K562 (cell line): ENCODE data around the gene ERF. TPM values are rescaled to one million over a fixed set of nuclear protein-coding genes. Genes with fewer than 3 reads are reported as not detected.

Experiments
- CREB1 ChIP-seq, 2 experiments: sonication (generic) in 1 of 2; formaldehyde crosslinking in 1 of 2; IDR thresholded peaks; 2 replicates each; pipeline versions ENCODE4 v1.6.1 to v1.8.0; 2012 to 2022; ENCODE audit warnings: inconsistent platforms in 1 of 2, mild to moderate bottlenecking in 1 of 2, missing genetic modification reagents in 1 of 2, moderate library complexity in 1 of 2
- CTCFL ChIP-seq: IDR thresholded peaks from 2 replicates; pipeline ENCODE4 v1.6.1; 2011; ENCODE audit warnings: borderline replicate concordance, low read depth, mild to moderate bottlenecking, moderate library complexity, low read length; ENCODE audit not compliant: insufficient read depth, poor library complexity, severe bottlenecking
- E2F8 ChIP-seq: fragments of 450-650 bp; IDR thresholded peaks from 2 replicates; pipeline ENCODE4 v1.7.1; 2018; ENCODE audit warnings: mild to moderate bottlenecking, low read depth; ENCODE audit not compliant: partially characterized antibody
- KHSRP ChIP-seq: fragments of 450-650 bp; IDR thresholded peaks from 2 replicates; pipeline ENCODE4 v1.6.1; 2017
- KLF16 ChIP-seq: IDR thresholded peaks from 2 replicates; pipeline ENCODE4 v1.6.1; 2016; ENCODE audit warnings: antibody characterized with exemption
- MAFK ChIP-seq: IDR thresholded peaks from 2 replicates; pipeline ENCODE4 v1.6.1; 2011; ENCODE audit warnings: low read length, improper control_type of control experiment
- MAZ ChIP-seq, 2 experiments: fragments of 450-650 bp in 1 of 2; sonication (generic) in 1 of 2; formaldehyde crosslinking; IDR thresholded peaks in 1 of 2; conservative IDR thresholded peaks in 1 of 2; 2 replicates each; pipeline versions ENCODE4 v1.4.0 to v1.5.0; 2020; ENCODE audit warnings: mild to moderate bottlenecking in 1 of 2, missing genetic modification reagents in 1 of 2
- NONO ChIP-seq, 2 experiments: fragments of 200-400 bp in 1 of 2; fragments of 450-650 bp in 1 of 2; formaldehyde crosslinking in 1 of 2; IDR thresholded peaks; 2 replicates each; pipeline ENCODE4 v1.6.1; 2017; ENCODE audit warnings: low read depth in 2 of 2, mild to moderate bottlenecking in 2 of 2, moderate library complexity in 2 of 2, low read length in 1 of 2
- POLR3G ChIP-seq: IDR thresholded peaks from 2 replicates; pipeline ENCODE4 v1.6.1; 2011; ENCODE audit not compliant: insufficient read length, insufficient replicate concordance; ENCODE audit errors: extremely low read depth
- REST ChIP-seq, 2 experiments: fragments of 450-650 bp; formaldehyde crosslinking in 1 of 2; IDR thresholded peaks; 2 replicates each; pipeline versions ENCODE4 v1.4.0 to v1.6.1; 2014 to 2020; ENCODE audit warnings: mild to moderate bottlenecking in 2 of 2, borderline replicate concordance in 1 of 2, low read depth in 1 of 2
- STAT5A ChIP-seq: IDR thresholded peaks from 2 replicates; pipeline ENCODE4 v1.6.1; 2012; ENCODE audit warnings: low read length, inconsistent platforms, borderline replicate concordance
- polyA plus RNA-seq, 8 experiments: library from polyadenylated mRNA; depleted of rRNA in 4 of 8; stranded (reverse) in 5 of 8; unstranded in 3 of 8; fragments of >200 nt; fragmentation: Nextera tagmentation in 2 of 8; fragmentation: Illumina TruSeq in 1 of 8; extraction: Ambion mirVana in 2 of 8; extraction: Trizol in 1 of 8; gene quantifications; 2 replicates each; pipeline versions ENCODE4 v1.2.1 to v1.2.3, GENCODE V29; 2011 to 2014; ENCODE audit warnings: inconsistent platforms in 1 of 8, missing spikeins in 1 of 8
- total RNA-seq, 7 experiments: library from RNA; depleted of rRNA in 6 of 7; stranded (reverse); fragments of >200 nt in 6 of 7; fragmentation: Illumina TruSeq in 2 of 7; extraction: Trizol in 2 of 7; gene quantifications; 2 replicates each; pipeline versions ENCODE4 v1.2.1 to v1.2.3, GENCODE V29; 2011 to 2021; ENCODE audit warnings: low replicate concordance in 1 of 7

The ERF gene
- total and polyA plus RNA-seq, 9 of the 15 experiments (the other 6 are each of a cell fraction or from before 2014, with no cell fraction given), result 0.03 to 75.4 (median 27.0) TPM

GRCh38 chr19:42295831-42296525 is 41.0 kb upstream of the ERF start (continued):
- TF ChIP-seq E2F8 (peak; percentile 58), MAFK (no peak), REST (IDR thresholded peaks at IDR 0.05; ENCODE audit: borderline replicate concordance) (peak; percentile 75), REST (CRISPR knock-in tag; IDR thresholded peaks at IDR 0.05; ENCODE audit: low read depth) (0 out of 2 replicates have a peak, but pooled peaks have one; percentile 9), NONO (IDR thresholded peaks at IDR 0.05; ENCODE audit: low read depth in 2 of 2, low read length in 1 of 2) (peak in 1 of 2 experiments; percentile 11; a peak in 1 of 4 replicates), CREB1 (IDR thresholded peaks at IDR 0.05) (no peak), CREB1 (CRISPR knock-in tag; IDR thresholded peaks at IDR 0.05) (peak; percentile 25; the same call in 1 of the 2 replicates), STAT5A (no peak), CTCFL (peak; percentile 88), KHSRP (no peak), MAZ (CRISPR knock-in tag; conservative IDR thresholded peaks at IDR 0.05 in 1 of 2, IDR thresholded peaks at IDR 0.05 in 1 of 2) (peak; percentile 48 to 81; a peak in 3 of 4 replicates), KLF16 (peak; percentile 52; the same call in 1 of the 2 replicates), POLR3G (no peak)
